Measurements from ENCODE around the gene BLOC1S1. TPM values are rescaled to one million over a fixed set of nuclear protein-coding genes. Genes with fewer than 3 reads are reported as not detected.

Gene BLOC1S1
- total RNA-seq, 6 experiments from 2014 or later: 81.8 to 175 (median 99.0) TPM

GRCh38 chr12:55703288-55703687, 12.6 kb upstream of the BLOC1S1 start:
- no peak for TF ChIP-seq CTCF (IDR thresholded peaks at IDR 0.05)
- no peak for TF ChIP-seq POLR2A (IDR thresholded peaks at IDR 0.05)
- peak in 1 of 3 donors; percentile 13 for DNase-seq
- H3K27ac ChIP-seq: no peak overlapping the region
- intact Hi-C loops (cut with DNase I): no loop called here
- no peaks in the 10 kb centered on the region for H3K27me3 ChIP-seq
- no peaks in the 10 kb centered on the region for H3K36me3 ChIP-seq
- H3K4me1 ChIP-seq: peaks cover 0 to 7% (median 0%) of the 10 kb centered on the region in 4 donors
- no CpG with 5 or more reads among the region's 2 CpGs for WGBS (ENCODE audit: insufficient coverage, low coverage, low lambda C conversion rate, missing lambda C conversion rate)
- no peak overlapping the region for H3K4me3 ChIP-seq
- ATAC-seq: no peak
- no peaks in the 10 kb centered on the region for H3K9me3 ChIP-seq

- Histone ChIP-seq H3K4me1 (peaks cover 0 to 15% (median 0%) of the 10 kb centered on the region in 4 donors), H3K27me3 (no peaks in the 10 kb centered on the region), H3K27ac (no peak overlapping the region), H3K4me3 (no peak overlapping the region), H3K36me3 (no peaks in the 10 kb centered on the region), H3K9me3 (no peaks in the 10 kb centered on the region)
- ATAC-seq (no peak), DNase-seq (peak in 1 of 3 donors; percentile 45)
- intact Hi-C loops (cut with DNase I): no loop called here
- whole genome bisulfite sequencing (ENCODE audit: insufficient coverage, low coverage, low lambda C conversion rate, missing lambda C conversion rate): 77% methylated on average over 5 of the region's 6 CpGs
- TF ChIP-seq POLR2A (IDR thresholded peaks at IDR 0.05) (no peak), CTCF (IDR thresholded peaks at IDR 0.05) (no peak)
Measured at GRCh38 chr12:55703901-55704761, 11.7 kb upstream of the BLOC1S1 start.

- Histone ChIP-seq H3K4me1 (peaks cover 0 to 25% (median 0%) of the 10 kb centered on the region in 4 donors), H3K27ac (no peak overlapping the region), H3K9me3 (no peaks in the 10 kb centered on the region), H3K36me3 (no peaks in the 10 kb centered on the region), H3K27me3 (no peaks in the 10 kb centered on the region), H3K4me3 (no peak overlapping the region)
- 72% methylated on average over 7 of the region's 9 CpGs for WGBS (ENCODE audit: insufficient coverage, low coverage, low lambda C conversion rate, missing lambda C conversion rate)
- TF ChIP-seq POLR2A (IDR thresholded peaks at IDR 0.05) (no peak), CTCF (IDR thresholded peaks at IDR 0.05) (no peak)
- ATAC-seq: no peak
- peak in 1 of 3 donors; percentile 27 for DNase-seq
- intact Hi-C loops (cut with DNase I): no loop called here
Measured at GRCh38 chr12:55704824-55705718, 10.8 kb upstream of the BLOC1S1 start.

- H3K36me3 ChIP-seq: no peaks in the 10 kb centered on the region
- H3K27ac ChIP-seq: no peak overlapping the region
- TF ChIP-seq POLR2A (IDR thresholded peaks at IDR 0.05) (no peak), CTCF (IDR thresholded peaks at IDR 0.05) (peak in 3 of 4 donors; percentile 17 to 43 (median 31))
- 40% methylated on average over 5 of the region's 5 CpGs for WGBS (ENCODE audit: insufficient coverage, low coverage, low lambda C conversion rate, missing lambda C conversion rate)
- peak in 2 of 4 donors; percentile 15 to 33 for ATAC-seq
- H3K4me3 ChIP-seq: no peak overlapping the region
- intact Hi-C loops (cut with DNase I): no loop called here
- peaks cover 0 to 26% (median 0%) of the 10 kb centered on the region in 4 donors for H3K4me1 ChIP-seq
- no peaks in the 10 kb centered on the region for H3K27me3 ChIP-seq
- DNase-seq: no peak
- H3K9me3 ChIP-seq: no peaks in the 10 kb centered on the region
Measured at GRCh38 chr12:55705782-55706402, 10.0 kb upstream of the BLOC1S1 start.

Data from right lobe of liver (tissue), 6 donors.